Trophoblast cell (in vitro differentiated cells and primary cell): ENCODE data around the gene HOOK1.
"Not testable (repeated sequence)": the region's sequence is repeated elsewhere in the genome, so short reads cannot be mapped to it uniquely, and the experiment has no call there.

Experiments
- DNase-seq, 2 donors: peaks; one replicate each; pipeline ENCODE4 v3.0.0-alpha.2; 2016
- H2AFZ ChIP-seq: 2 replicates; pipeline ENCODE4 v1.6.1; 2013; ENCODE audit warnings: low read length, moderate library complexity, mild to moderate bottlenecking; ENCODE audit not compliant: insufficient read depth, poor library complexity
- H2AK5ac ChIP-seq: 2 replicates; pipeline ENCODE4 v1.6.1; 2013; ENCODE audit warnings: mild to moderate bottlenecking, low read length
- H2BK120ac ChIP-seq: 2 replicates; pipeline ENCODE4 v1.6.1; 2013; ENCODE audit warnings: low read length, mild to moderate bottlenecking, moderate library complexity; ENCODE audit not compliant: insufficient read depth, poor library complexity
- H2BK12ac ChIP-seq: 2 replicates; pipeline ENCODE4 v1.6.1; 2013; ENCODE audit warnings: mild to moderate bottlenecking, low read length, moderate library complexity
- H2BK5ac ChIP-seq: 2 replicates; pipeline ENCODE4 v1.6.1; 2013; ENCODE audit warnings: low read length, low read depth, moderate library complexity, mild to moderate bottlenecking; ENCODE audit not compliant: poor library complexity
- H3K14ac ChIP-seq: 2 replicates; pipeline ENCODE4 v1.6.1; 2013; ENCODE audit warnings: mild to moderate bottlenecking, low read length
- H3K18ac ChIP-seq: 2 replicates; pipeline ENCODE4 v1.6.1; 2013; ENCODE audit warnings: mild to moderate bottlenecking, low read length
- H3K23ac ChIP-seq: 2 replicates; pipeline ENCODE4 v1.6.1; 2013; ENCODE audit warnings: low read length
- H3K27ac ChIP-seq: 2 replicates; pipeline ENCODE4 v1.5.1; 2013; ENCODE audit warnings: low read depth, mild to moderate bottlenecking, inconsistent platforms, low read length, moderate library complexity
- H3K27me3 ChIP-seq: 2 replicates; pipeline ENCODE4 v1.6.1; 2013; ENCODE audit warnings: inconsistent platforms, mild to moderate bottlenecking, low read length, moderate library complexity; ENCODE audit not compliant: insufficient read depth
- H3K36me3 ChIP-seq, 2 experiments: 1 replicate in 1 of 2; 2 replicates in 1 of 2; pipeline ENCODE4 v1.6.1; 2013; ENCODE audit warnings: low read length in 2 of 2, mild to moderate bottlenecking in 2 of 2, moderate library complexity in 1 of 2; ENCODE audit not compliant: insufficient read depth in 2 of 2, control insufficient read depth in 1 of 2
- H3K4ac ChIP-seq: 2 replicates; pipeline ENCODE4 v1.6.1; 2013; ENCODE audit warnings: low read depth, mild to moderate bottlenecking, low read length, moderate library complexity
- H3K4me1 ChIP-seq, 2 experiments: 1 replicate in 1 of 2; 2 replicates in 1 of 2; pipeline ENCODE4 v1.6.1; 2013; ENCODE audit warnings: low read length in 2 of 2, mild to moderate bottlenecking in 2 of 2, moderate library complexity in 1 of 2; ENCODE audit not compliant: insufficient read depth in 2 of 2, control insufficient read depth in 1 of 2
- H3K4me2 ChIP-seq: 2 replicates; pipeline ENCODE4 v1.6.1; 2013; ENCODE audit warnings: inconsistent platforms, mild to moderate bottlenecking, low read length, moderate library complexity
- H3K4me3 ChIP-seq: 2 replicates; pipeline ENCODE4 v1.5.1; 2013; ENCODE audit warnings: mild to moderate bottlenecking, low read depth, low read length, inconsistent platforms
- H3K79me1 ChIP-seq: one replicate; pipeline ENCODE4 v1.6.1; 2013; ENCODE audit warnings: low read length
- H3K79me2 ChIP-seq: 2 replicates; pipeline ENCODE4 v1.6.1; 2013; ENCODE audit warnings: low read length, mild to moderate bottlenecking; ENCODE audit not compliant: control insufficient read depth, insufficient read depth, poor library complexity
- H3K9ac ChIP-seq: 2 replicates; pipeline ENCODE4 v1.6.1; 2013; ENCODE audit warnings: mild to moderate bottlenecking, low read length
- H3K9me3 ChIP-seq: 2 replicates; pipeline ENCODE4 v1.6.1; 2013; ENCODE audit warnings: low read depth, mild to moderate bottlenecking, control low read depth, inconsistent platforms, low read length; ENCODE audit not compliant: insufficient read depth
- H4K12ac ChIP-seq: 2 replicates; pipeline ENCODE4 v1.6.1; 2013; ENCODE audit warnings: low read depth, mild to moderate bottlenecking, low read length, moderate library complexity
- H4K8ac ChIP-seq: 2 replicates; pipeline ENCODE4 v1.6.1; 2013; ENCODE audit warnings: low read depth, mild to moderate bottlenecking, low read length, moderate library complexity
- H4K91ac ChIP-seq: one replicate; pipeline ENCODE4 v1.6.1; 2013; ENCODE audit warnings: low read depth, mild to moderate bottlenecking, low read length, moderate library complexity
- WGBS: extraction: QIAGEN DNeasy Blood & Tissue Kit; methylation state at CpG from one replicate; pipeline ENCODE4 v1.1.7; 2013; ENCODE audit warnings: missing lambda C conversion rate; ENCODE audit not compliant: insufficient read length, insufficient coverage; ENCODE audit errors: extremely low coverage; 5-methylcytosine and 5-hydroxymethylcytosine counted together

HOOK1 gene

GRCh38 chr1:59908682-59909081 is 93.9 kb downstream of the HOOK1 start:
- no peaks in the 10 kb centered on the region for H3K79me1 ChIP-seq
- no peaks in the 10 kb centered on the region for H3K4me1 ChIP-seq
- H3K9me3 ChIP-seq: no peaks in the 10 kb centered on the region
- H3K4me2 ChIP-seq: no peak overlapping the region
- no peak overlapping the region for H3K4ac ChIP-seq
- H4K91ac ChIP-seq: no peak overlapping the region
- no peak overlapping the region for H2BK120ac ChIP-seq
- no CpG with 5 or more reads among the region's 2 CpGs for WGBS
- no peak overlapping the region for H4K12ac ChIP-seq
- no peak overlapping the region for H4K8ac ChIP-seq
- H3K27me3 ChIP-seq: no peaks in the 10 kb centered on the region
- DNase-seq: no peak
- no peak overlapping the region for H2AK5ac ChIP-seq
- H3K79me2 ChIP-seq: no peaks in the 10 kb centered on the region
- H3K14ac ChIP-seq: no peak overlapping the region
- H3K27ac ChIP-seq: no peak overlapping the region
- H2BK12ac ChIP-seq: no peak overlapping the region
- H3K18ac ChIP-seq: no peak overlapping the region
- H3K23ac ChIP-seq: no peak overlapping the region
- no peak overlapping the region for H2AFZ ChIP-seq
- H3K36me3 ChIP-seq: no peaks in the 10 kb centered on the region
- H2BK5ac ChIP-seq: no peak overlapping the region
- H3K4me3 ChIP-seq: no peak overlapping the region
- H3K9ac ChIP-seq: no peak overlapping the region

GRCh38 chr1:59914791-59915286 is 100.1 kb downstream of the HOOK1 start:
- not testable (repeated sequence) for H3K23ac ChIP-seq, H3K79me2 ChIP-seq, H3K4me1 ChIP-seq, H4K12ac ChIP-seq, H2BK120ac ChIP-seq, H3K9me3 ChIP-seq, H3K27ac ChIP-seq, H2AK5ac ChIP-seq, H3K9ac ChIP-seq, H2AFZ ChIP-seq, H3K18ac ChIP-seq, H3K4me3 ChIP-seq, H3K36me3 ChIP-seq, H3K27me3 ChIP-seq, H3K79me1 ChIP-seq, H3K4me2 ChIP-seq, H3K4ac ChIP-seq, H2BK12ac ChIP-seq, H4K8ac ChIP-seq, H3K14ac ChIP-seq
- Histone ChIP-seq H2BK5ac (peak overlapping the region; percentile 59), H4K91ac (peak overlapping the region; percentile 11)
- WGBS: no CpG with 5 or more reads among the region's 7 CpGs
- DNase-seq: peak in 1 of 2 donors; percentile 13

- Histone ChIP-seq H4K8ac (no peak overlapping the region), H2BK5ac (no peak overlapping the region), H3K23ac (no peak overlapping the region), H3K9ac (no peak overlapping the region), H3K4me2 (no peak overlapping the region), H2BK120ac (no peak overlapping the region), H4K12ac (no peak overlapping the region), H3K9me3 (no peaks in the 10 kb centered on the region), H3K79me1 (no peaks in the 10 kb centered on the region), H2BK12ac (no peak overlapping the region), H3K27ac (no peak overlapping the region), H3K4me3 (no peak overlapping the region), H2AFZ (no peak overlapping the region), H3K36me3 (no peaks in the 10 kb centered on the region), H3K4ac (no peak overlapping the region), H3K14ac (no peak overlapping the region), H2AK5ac (no peak overlapping the region), H3K18ac (no peak overlapping the region), H3K79me2 (no peaks in the 10 kb centered on the region), H4K91ac (no peak overlapping the region), H3K4me1 (no peaks in the 10 kb centered on the region), H3K27me3 (no peaks in the 10 kb centered on the region)
- peak in 1 of 2 donors; percentile 38 for DNase-seq
- WGBS: no CpG with 5 or more reads among the region's 1 CpG
Observed at GRCh38 chr1:59915516-59915915, 100.8 kb downstream of the HOOK1 start.

GRCh38 chr1:59917026-59917784 is 102.5 kb downstream of the HOOK1 start:
- H3K18ac ChIP-seq: no peak overlapping the region
- H3K27ac ChIP-seq: no peak overlapping the region
- H3K79me2 ChIP-seq: no peaks in the 10 kb centered on the region
- no peak overlapping the region for H3K14ac ChIP-seq
- H2AFZ ChIP-seq: no peak overlapping the region
- H4K8ac ChIP-seq: no peak overlapping the region
- no peak for DNase-seq
- WGBS: no CpG with 5 or more reads among the region's 10 CpGs
- no peak overlapping the region for H3K4me2 ChIP-seq
- no peak overlapping the region for H4K91ac ChIP-seq
- no peak overlapping the region for H3K23ac ChIP-seq
- no peaks in the 10 kb centered on the region for H3K9me3 ChIP-seq
- H3K36me3 ChIP-seq: no peaks in the 10 kb centered on the region
- H2BK5ac ChIP-seq: no peak overlapping the region
- no peak overlapping the region for H3K4ac ChIP-seq
- no peak overlapping the region for H3K9ac ChIP-seq
- no peak overlapping the region for H4K12ac ChIP-seq
- no peak overlapping the region for H2AK5ac ChIP-seq
- H3K4me3 ChIP-seq: no peak overlapping the region
- no peaks in the 10 kb centered on the region for H3K4me1 ChIP-seq
- no peak overlapping the region for H2BK12ac ChIP-seq
- H3K27me3 ChIP-seq: no peaks in the 10 kb centered on the region
- no peak overlapping the region for H2BK120ac ChIP-seq
- no peaks in the 10 kb centered on the region for H3K79me1 ChIP-seq
